ENCODE measurements around the gene CLP1.
"Not testable (repeated sequence)": the region's sequence is repeated elsewhere in the genome, so short reads cannot be mapped to it uniquely, and the experiment has no call there.

The CLP1 gene

GRCh38 chr11:57667117-57667735 lies 9.7 kb downstream of the CLP1 start:
- peak; percentile 94 for DNase-seq

DNA sequence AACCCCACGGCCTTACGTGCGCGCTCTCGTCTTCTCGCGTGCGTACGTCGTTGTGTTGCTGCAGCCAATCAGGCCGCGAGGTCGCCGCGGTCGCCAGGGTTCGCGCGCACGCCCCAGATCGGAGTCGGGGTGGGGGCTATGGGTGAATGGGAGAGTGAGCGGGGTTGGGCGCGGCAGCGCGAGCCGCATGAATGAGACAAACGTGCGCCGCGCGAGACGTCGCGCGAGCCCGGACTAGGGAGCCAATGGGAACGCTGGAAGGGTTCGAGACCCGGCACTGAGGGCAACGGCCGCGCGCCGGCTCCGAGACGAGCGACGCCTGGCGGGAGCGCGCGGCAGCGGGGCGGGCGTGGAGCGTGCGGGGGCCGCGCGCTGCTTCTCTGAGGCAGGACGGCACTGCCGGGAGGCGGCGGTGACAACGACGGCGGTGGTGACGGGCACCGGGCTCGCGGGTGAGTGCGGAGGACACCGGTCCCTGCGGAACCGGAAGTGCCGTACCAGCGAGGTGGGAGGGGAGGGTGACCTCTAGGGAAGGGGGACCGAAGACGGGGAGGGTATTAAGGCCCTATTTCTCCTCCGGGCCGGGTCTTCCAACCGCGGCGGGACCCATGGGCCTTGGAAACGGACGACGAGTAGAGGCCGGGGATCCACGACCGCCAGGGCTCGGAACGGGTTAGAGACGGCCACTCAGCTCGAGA lies 10.3 kb downstream of the CLP1 start, which contains the start of gene ZDHHC5:
Gene ZDHHC5 (plus strand): TSS at position 379 of the 698 bp plus-strand sequence. CDS start 4,977 bp downstream, outside the sequence.
- peak; percentile 99 for DNase-seq

GRCh38 chr11:57668434-57668782 lies 10.8 kb downstream of the CLP1 start:
- peak; percentile 35 for DNase-seq

- no peak for DNase-seq
These were observed 16.7 kb downstream of the CLP1 start for GRCh38 chr11:57674251-57674650.

- no peak for DNase-seq
These were observed 17.8 kb downstream of the CLP1 start for GRCh38 chr11:57675176-57675941.

GRCh38 chr11:57679396-57679795 lies 21.8 kb downstream of the CLP1 start:
- no peak for DNase-seq

- DNase-seq, result no peak
These were observed 23.0 kb downstream of the CLP1 start for GRCh38 chr11:57680552-57680874.

GRCh38 chr11:57681168-57681567 lies 23.6 kb downstream of the CLP1 start:
- no peak for DNase-seq

DNA sequence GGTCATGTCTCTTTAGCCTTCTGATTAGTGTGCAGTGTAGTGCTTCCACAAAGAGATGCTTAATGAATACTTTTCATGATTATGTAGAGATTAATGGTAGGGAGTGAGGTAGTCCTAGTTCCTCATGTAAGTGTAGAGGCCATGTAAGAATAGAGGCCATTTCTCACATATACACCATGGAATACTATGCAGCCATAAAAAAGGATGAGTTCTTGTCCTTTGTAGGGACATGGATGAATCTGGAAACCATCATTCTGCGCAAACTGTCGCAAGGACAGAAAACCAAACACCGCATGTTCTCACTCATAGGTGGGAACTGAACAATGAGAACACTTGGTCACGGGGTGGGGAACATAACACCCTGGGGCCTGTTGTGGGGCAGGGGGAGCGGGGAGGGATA lies 32.9 kb downstream of the CLP1 start:
- not testable (repeated sequence) for DNase-seq

DNA sequence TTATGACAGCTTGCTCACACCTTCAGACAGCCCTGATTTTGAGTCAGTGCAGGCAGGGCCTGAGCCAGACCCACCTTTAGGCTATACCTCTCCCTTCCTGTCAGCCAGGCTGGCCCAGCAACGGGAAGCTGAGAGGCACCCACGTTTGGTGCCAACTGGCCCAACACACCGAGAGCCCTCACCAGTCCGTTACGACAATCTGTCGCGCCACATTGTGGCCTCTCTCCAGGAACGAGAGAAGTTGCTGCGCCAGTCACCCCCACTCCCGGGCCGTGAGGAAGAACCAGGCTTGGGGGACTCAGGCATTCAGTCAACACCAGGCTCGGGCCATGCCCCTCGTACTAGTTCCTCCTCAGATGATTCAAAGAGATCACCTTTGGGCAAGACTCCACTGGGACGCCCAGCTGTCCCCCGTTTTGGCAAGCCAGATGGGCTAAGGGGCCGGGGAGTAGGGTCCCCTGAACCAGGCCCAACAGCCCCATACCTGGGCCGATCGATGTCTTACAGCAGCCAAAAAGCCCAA lies 41.3 kb downstream of the CLP1 start:
- DNase-seq, result no peak

DNA sequence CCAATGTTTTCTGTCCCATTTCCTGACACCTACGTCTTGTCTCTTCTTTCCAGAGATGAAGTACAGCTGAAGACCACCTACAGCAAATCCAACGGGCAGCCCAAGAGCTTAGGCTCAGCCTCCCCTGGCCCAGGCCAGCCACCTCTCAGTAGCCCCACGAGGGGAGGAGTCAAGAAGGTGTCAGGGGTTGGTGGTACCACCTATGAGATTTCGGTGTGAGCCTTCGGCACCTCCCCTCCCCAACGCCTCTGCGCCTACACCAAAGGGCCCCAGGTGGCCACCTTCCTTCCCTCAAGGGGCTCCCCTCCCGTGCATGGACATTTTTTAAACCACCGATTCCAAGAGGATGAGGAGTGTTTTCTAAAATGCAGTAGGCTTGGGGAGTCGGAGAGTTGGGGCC lies 42.3 kb downstream of the CLP1 start:
- no peak for DNase-seq

GRCh38 chr11:57700425-57700824 lies 42.9 kb downstream of the CLP1 start:
- DNase-seq, result no peak

GRCh38 chr11:57703341-57703740 lies 45.8 kb downstream of the CLP1 start:
- no peak for DNase-seq

DNA sequence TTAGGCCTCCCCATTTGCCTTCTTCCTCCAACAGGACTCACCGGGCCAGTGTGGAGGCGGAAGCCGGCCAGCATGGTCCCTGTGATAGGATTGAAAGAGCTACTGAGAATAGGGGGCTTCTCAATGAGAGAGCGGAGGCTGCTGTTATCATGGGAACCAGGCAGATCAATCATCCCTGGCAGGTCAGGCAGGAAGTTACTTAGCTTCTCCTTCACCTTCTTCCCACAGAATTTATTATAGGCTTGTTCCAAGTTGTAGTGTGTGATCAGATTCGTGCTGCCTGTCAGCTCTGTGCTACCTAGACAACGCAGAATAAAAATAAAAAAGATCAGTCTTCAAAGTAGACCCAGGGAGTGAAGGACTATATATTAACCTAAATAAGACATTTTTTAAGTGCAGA lies 47.4 kb downstream of the CLP1 start:
- DNase-seq, result no peak

DNA sequence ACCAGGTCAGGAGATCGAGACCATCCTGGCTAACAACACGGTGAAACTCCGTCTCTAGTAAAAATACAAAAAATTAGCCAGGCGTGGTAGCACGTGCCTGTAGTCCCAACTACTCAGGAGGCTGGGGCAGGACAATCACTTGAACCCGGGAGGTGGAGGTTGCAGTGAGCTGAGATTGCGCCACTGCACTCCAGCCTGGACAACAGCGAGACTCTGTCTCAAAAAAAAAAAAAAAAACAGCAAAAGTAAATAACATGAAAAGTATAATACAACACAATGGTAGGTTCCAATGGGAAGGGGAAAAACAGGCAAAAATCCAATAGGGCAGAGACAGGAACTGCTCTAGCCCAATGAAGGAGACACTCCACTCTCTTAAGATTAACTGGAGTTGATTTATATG lies 47.9 kb downstream of the CLP1 start:
- not testable (repeated sequence) for DNase-seq

DNA sequence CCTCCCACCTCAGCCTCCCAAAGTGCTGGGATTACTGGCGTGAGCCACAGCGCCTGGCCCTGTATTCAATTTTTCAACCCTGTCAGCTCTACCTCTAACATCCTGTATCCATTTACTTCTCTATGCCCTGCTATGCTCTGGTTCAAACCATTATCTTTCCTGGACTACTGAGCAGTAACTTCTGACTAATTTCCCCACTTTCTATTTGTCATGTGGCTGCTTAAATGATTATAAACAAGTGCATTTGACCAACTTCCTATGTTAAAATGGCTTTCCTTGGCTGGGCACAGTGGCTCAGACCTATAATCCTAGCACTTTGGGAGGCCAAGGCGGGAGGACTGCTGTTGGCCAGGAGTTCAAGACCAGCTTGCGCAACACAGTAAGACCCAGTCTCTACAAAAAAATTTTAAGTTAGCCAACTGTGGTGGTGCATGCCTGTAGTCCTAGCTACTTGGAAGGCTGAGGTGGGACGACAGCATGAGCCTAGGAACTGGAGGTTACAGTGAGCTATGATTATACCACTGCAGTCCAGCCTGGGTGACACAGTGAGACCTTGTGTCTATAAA lies 52.3 kb downstream of the CLP1 start:
- no peak for DNase-seq

Measured in effector CD4-positive, alpha-beta T cell (primary cell).